Fibroblast of skin of right biceps (primary cell): ENCODE data around the gene ASB12.

Source experiments
- DNase-seq: peaks from one replicate; pipeline ENCODE4 v3.0.0-alpha.2; 2013

ASB12 gene

DNA sequence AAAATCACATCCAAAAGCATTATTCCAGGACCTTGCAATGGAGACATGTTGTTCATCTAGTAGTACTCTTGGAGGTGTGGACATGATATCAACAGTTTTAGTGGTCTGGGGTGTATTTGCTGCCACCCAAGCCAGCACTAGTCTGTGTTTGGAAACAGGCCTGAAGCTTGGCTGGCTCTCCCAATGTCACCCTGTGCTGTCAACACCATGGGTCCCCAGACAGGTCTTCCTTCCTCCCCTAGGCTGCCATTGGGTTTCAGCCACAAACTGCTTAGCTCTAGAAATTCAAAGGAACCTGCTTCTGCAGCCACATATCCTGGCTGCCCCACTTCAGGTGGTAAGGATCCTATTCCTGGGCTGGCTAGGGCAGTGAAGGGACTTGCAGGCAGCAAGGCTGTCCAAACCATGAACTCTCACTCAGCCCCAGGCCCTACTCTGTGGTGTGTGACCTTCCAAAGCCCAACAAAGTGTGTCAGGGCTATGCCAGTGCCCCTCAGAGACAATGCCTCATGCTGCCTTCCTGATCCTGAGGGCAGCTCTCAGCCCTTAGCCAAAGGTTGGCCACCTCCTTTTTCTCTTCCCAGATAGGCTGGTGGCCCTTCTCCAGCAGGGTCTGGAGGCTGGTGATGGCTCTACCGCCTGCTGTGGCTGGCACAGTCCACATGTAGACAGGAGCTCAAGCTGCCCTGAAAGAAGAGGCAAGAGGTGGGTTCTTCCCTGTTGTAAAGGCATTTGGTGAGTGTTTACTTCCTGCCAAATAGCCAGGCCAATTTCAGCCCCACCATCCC lies 43.2 kb downstream of the ASB12 start:
- no peak for DNase-seq

GRCh38 chrX:64184396-64184795 lies 46.0 kb downstream of the ASB12 start:
- DNase-seq, result no peak

- no peak for DNase-seq
Observed at GRCh38 chrX:64182208-64182607, 48.2 kb downstream of the ASB12 start.

DNA sequence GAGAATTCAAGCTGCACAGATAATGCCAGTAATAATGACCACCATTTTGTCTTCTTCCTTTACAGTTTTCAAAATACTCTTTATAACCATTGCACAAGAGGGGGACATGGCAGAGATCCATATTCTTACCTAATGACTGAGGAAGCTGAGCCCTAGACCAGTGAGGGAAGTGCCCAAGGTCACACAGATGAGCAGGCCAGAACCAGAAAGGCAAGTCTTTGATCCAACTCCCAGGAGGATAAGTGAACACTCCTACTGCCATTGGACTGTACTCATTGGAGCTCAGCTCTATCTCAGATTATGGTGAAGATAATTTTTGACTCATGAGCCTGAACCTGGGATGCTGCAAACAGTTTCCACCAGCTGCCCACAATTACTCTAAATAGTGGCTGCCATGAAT lies 53.5 kb downstream of the ASB12 start:
- DNase-seq, result no peak
